ENCODE data around the gene GPR149. TPM values are rescaled to one million over a fixed set of nuclear protein-coding genes. Genes with fewer than 3 reads are reported as not detected.

GPR149 gene
- total RNA-seq, 1 donor from 2014 or later: not detected

DNA sequence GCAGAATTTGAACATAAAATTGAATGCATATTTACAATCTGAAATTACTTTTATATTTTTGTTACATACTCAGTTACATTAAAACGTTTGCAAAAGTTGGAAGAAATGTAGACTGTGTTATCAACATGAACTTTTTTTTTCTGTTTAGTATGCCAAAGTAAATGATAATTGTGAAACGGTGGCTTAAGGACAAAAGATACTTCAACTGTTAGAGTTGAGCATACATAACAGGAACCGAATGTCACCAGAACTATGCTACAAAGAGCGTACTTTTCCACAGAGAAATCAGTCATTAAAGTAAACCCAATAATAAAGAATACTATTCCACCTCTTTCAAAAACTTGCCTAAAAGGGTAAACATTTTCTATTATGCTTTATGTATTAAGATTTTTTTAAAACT is 91.4 kb downstream of the GPR149 start:
- no peaks in the 10 kb centered on the region for H3K36me3 Mint-ChIP-seq (ENCODE audit: low read depth)
- no peaks in the 10 kb centered on the region for H3K4me1 Mint-ChIP-seq (ENCODE audit: low read depth)
- no peak overlapping the region for H3K27ac Mint-ChIP-seq (ENCODE audit: unreplicated experiment)
- no peak for DNase-seq (ENCODE audit: low spot score)
- no peak overlapping the region for H3K4me3 Mint-ChIP-seq (ENCODE audit: unreplicated experiment)
- H3K27me3 Mint-ChIP-seq (ENCODE audit: low read depth): peaks cover 24% of the 10 kb centered on the region
- TF ChIP-seq, protein P1, sequence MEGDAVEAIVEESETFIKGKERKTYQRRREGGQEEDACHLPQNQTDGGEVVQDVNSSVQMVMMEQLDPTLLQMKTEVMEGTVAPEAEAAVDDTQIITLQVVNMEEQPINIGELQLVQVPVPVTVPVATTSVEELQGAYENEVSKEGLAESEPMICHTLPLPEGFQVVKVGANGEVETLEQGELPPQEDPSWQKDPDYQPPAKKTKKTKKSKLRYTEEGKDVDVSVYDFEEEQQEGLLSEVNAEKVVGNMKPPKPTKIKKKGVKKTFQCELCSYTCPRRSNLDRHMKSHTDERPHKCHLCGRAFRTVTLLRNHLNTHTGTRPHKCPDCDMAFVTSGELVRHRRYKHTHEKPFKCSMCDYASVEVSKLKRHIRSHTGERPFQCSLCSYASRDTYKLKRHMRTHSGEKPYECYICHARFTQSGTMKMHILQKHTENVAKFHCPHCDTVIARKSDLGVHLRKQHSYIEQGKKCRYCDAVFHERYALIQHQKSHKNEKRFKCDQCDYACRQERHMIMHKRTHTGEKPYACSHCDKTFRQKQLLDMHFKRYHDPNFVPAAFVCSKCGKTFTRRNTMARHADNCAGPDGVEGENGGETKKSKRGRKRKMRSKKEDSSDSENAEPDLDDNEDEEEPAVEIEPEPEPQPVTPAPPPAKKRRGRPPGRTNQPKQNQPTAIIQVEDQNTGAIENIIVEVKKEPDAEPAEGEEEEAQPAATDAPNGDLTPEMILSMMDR (IDR thresholded peaks at IDR 0.05): no peak
- H3K9me3 Mint-ChIP-seq (ENCODE audit: low read depth): no peaks in the 10 kb centered on the region

DNA sequence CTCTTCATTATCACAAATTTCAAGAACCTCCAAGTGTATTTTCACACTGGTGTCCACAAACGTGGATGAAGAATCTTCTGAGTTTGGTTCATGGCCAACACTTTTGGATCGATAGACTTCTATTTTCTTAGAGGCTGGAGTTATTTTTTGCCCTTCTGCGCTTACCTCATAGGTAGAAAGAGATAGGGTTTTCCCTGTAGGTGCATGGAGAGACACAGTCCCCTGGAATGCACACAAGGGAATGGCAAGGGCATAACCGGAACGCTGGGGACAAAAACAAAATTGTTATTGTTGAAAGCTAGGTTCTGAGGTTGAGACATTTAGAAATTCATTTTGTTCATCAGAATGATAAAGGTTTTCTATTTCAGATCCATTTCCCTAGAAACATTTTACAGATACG is 92.0 kb downstream of the GPR149 start:
- DNase-seq (ENCODE audit: low spot score): no peak
- Mint-ChIP-seq H3K36me3 (ENCODE audit: low read depth) (no peaks in the 10 kb centered on the region), H3K27ac (ENCODE audit: unreplicated experiment) (no peak overlapping the region), H3K27me3 (ENCODE audit: low read depth) (peaks cover 26% of the 10 kb centered on the region), H3K4me1 (ENCODE audit: low read depth) (no peaks in the 10 kb centered on the region), H3K9me3 (ENCODE audit: low read depth) (no peaks in the 10 kb centered on the region), H3K4me3 (ENCODE audit: unreplicated experiment) (no peak overlapping the region)
- TF ChIP-seq, protein P1 (IDR thresholded peaks at IDR 0.05): no peak

DNA sequence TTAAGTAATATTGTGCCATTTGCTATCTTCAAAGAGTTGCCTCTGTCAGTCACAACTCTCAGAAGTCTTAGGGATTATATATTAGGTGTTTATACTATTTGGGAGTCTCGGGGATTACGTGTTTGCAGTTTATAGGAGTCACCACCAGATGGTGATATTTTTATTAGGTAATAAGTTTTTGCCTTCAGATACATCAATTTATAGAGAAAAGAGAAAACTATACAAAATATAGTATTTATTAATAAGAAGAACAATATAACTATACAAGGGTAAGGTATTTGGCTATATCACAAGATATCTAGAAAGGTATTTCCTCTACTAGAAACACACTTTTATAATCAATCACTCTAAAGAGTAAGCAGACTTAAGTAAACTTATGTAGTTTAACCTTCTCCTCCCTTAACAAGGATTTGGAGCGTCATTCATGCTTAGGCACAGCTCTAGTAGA is 95.0 kb downstream of the GPR149 start:
- TF ChIP-seq, protein P1 (IDR thresholded peaks at IDR 0.05): peak; percentile 87
- no peak for DNase-seq (ENCODE audit: low spot score)
- Mint-ChIP-seq H3K4me1 (ENCODE audit: low read depth) (no peaks in the 10 kb centered on the region), H3K27me3 (ENCODE audit: low read depth) (peaks cover 30% of the 10 kb centered on the region), H3K27ac (ENCODE audit: unreplicated experiment) (no peak overlapping the region), H3K9me3 (ENCODE audit: low read depth) (no peaks in the 10 kb centered on the region), H3K4me3 (ENCODE audit: unreplicated experiment) (no peak overlapping the region), H3K36me3 (ENCODE audit: low read depth) (no peaks in the 10 kb centered on the region)

DNA sequence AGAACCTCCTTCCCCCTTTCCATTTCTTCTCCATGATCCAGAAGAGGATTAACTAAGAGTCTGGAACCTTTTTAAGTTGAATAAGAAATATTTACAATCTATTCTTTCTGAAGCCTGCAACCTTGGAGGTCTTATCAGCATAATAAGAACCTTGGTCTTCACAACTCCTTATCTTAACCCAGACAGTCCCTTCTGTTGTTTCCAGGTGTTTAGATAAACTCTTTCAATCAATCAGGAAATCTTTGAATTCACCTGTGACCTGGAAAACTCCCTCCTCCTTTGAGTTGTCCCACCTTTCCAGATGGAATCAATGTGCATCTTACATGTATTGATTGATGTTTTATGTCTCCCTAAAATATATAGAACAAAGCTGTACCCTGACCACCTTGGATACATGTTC is 102.1 kb downstream of the GPR149 start:
- TF ChIP-seq, protein P1 (IDR thresholded peaks at IDR 0.05): no peak
- no peak overlapping the region for H3K27ac Mint-ChIP-seq (ENCODE audit: unreplicated experiment)
- no peaks in the 10 kb centered on the region for H3K9me3 Mint-ChIP-seq (ENCODE audit: low read depth)
- H3K4me3 Mint-ChIP-seq (ENCODE audit: unreplicated experiment): no peak overlapping the region
- peaks cover 11% of the 10 kb centered on the region for H3K4me1 Mint-ChIP-seq (ENCODE audit: low read depth)
- peaks cover 2% of the 10 kb centered on the region for H3K27me3 Mint-ChIP-seq (ENCODE audit: low read depth)
- DNase-seq (ENCODE audit: low spot score): no peak
- no peaks in the 10 kb centered on the region for H3K36me3 Mint-ChIP-seq (ENCODE audit: low read depth)

DNA sequence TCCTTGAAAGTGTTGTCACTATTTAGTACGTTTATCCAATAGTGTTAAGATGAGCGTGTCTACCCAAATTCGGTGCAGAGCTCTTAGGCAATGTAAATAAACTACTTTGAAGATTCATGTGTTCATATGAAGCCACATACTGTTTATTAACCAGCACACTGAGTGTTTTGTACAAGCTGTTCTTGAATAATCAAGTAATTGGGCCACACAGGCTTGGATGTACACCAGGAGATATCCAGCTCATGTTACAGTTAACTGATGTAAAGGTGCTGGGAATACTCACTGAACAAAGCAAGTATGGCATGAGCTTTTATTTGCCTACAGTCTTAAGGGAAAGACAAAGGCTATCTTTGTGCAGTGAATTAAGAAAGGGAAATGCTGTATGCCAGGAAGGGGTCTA is 105.1 kb downstream of the GPR149 start:
- H3K4me1 Mint-ChIP-seq (ENCODE audit: low read depth): peaks cover 30% of the 10 kb centered on the region
- H3K9me3 Mint-ChIP-seq (ENCODE audit: low read depth): no peaks in the 10 kb centered on the region
- no peak for DNase-seq (ENCODE audit: low spot score)
- H3K36me3 Mint-ChIP-seq (ENCODE audit: low read depth): peaks cover 2% of the 10 kb centered on the region
- TF ChIP-seq, protein P1 (IDR thresholded peaks at IDR 0.05): no peak
- H3K27me3 Mint-ChIP-seq (ENCODE audit: low read depth): no peaks in the 10 kb centered on the region
- H3K27ac Mint-ChIP-seq (ENCODE audit: unreplicated experiment): peak overlapping the region; percentile 98
- H3K4me3 Mint-ChIP-seq (ENCODE audit: unreplicated experiment): peak overlapping the region; percentile 88

Data from chondrocyte (in vitro differentiated cells).